Fibroblast of lung (primary cell): Measurements from ENCODE around the gene ATP7A. TPM values are rescaled to one million over a fixed set of nuclear protein-coding genes. Genes with fewer than 3 reads are reported as not detected.
A peak's percentile ranks its signal among the peaks of the same experiment; 100 is the strongest.

Experiments used
- DNase-seq, 2 donors: peaks; one replicate each; pipeline versions ENCODE4 v3.0.0 to v3.0.0-alpha.2; 2010; ENCODE audit warnings: low read depth in 2 of 2
- H2AFZ ChIP-seq: 2 replicates; pipeline ENCODE4 v1.5.1; 2012; ENCODE audit warnings: low read length, control low read depth, inconsistent platforms
- H3K27ac ChIP-seq: 2 replicates; pipeline ENCODE4 v1.5.1; 2011; ENCODE audit warnings: low read length, control low read depth; ENCODE audit not compliant: insufficient read depth
- H3K27me3 ChIP-seq: 2 replicates; pipeline ENCODE4 v1.5.1; 2011; ENCODE audit warnings: mild to moderate bottlenecking, low read length; ENCODE audit not compliant: control insufficient read depth, insufficient read depth
- H3K36me3 ChIP-seq: 2 replicates; pipeline ENCODE4 v1.5.1; 2011; ENCODE audit warnings: low read length; ENCODE audit not compliant: control insufficient read depth, insufficient read depth
- H3K4me1 ChIP-seq: 2 replicates; pipeline ENCODE4 v1.5.1; 2011; ENCODE audit warnings: low read length; ENCODE audit not compliant: control insufficient read depth, insufficient read depth; ENCODE audit errors: extremely low read depth
- H3K4me2 ChIP-seq: 2 replicates; pipeline ENCODE4 v1.5.1; 2011; ENCODE audit warnings: low read length, control low read depth; ENCODE audit not compliant: insufficient read depth; ENCODE audit errors: extremely low read depth
- H3K4me3 ChIP-seq, 4 experiments: fragments of 200-600 bp in 1 of 4; sonication (generic) in 1 of 4; replicated peaks in 1 of 4; 2 replicates each; pipeline ENCODE4 v1.5.1; 2011 to 2016; ENCODE audit warnings: low read length in 4 of 4, low read depth in 3 of 4, mild to moderate bottlenecking in 3 of 4, control low read depth in 2 of 4, inconsistent platforms in 1 of 4, mixed read lengths in 1 of 4; ENCODE audit not compliant: insufficient read depth in 1 of 4; ENCODE audit errors: control extremely low read depth in 1 of 4
- H3K79me2 ChIP-seq: 2 replicates; pipeline ENCODE4 v1.5.1; 2012; ENCODE audit warnings: mild to moderate bottlenecking, low read length, inconsistent platforms; ENCODE audit not compliant: control insufficient read depth, insufficient read depth
- H3K9ac ChIP-seq: 2 replicates; pipeline ENCODE4 v1.5.1; 2011; ENCODE audit warnings: mild to moderate bottlenecking, low read length, control low read depth; ENCODE audit not compliant: insufficient read depth
- H3K9me3 ChIP-seq: 2 replicates; pipeline ENCODE4 v1.5.1; 2012; ENCODE audit warnings: low read depth, low read length; ENCODE audit not compliant: control insufficient read depth, insufficient read depth
- H4K20me1 ChIP-seq: 2 replicates; pipeline ENCODE4 v1.5.1; 2011; ENCODE audit warnings: low read length; ENCODE audit not compliant: control insufficient read depth, insufficient read depth; ENCODE audit errors: extremely low read depth
- EZH2 ChIP-seq: IDR thresholded peaks from 2 replicates; pipeline ENCODE4 v1.5.1; 2012; ENCODE audit warnings: low read length, control low read depth, mild to moderate bottlenecking; ENCODE audit errors: missing control alignments
- polyA plus RNA-seq, 2 donors: library from polyadenylated mRNA; depleted of rRNA in 1 of 2; stranded (reverse) in 1 of 2; unstranded in 1 of 2; fragments of >200 nt; gene quantifications; 2 replicates each; pipeline ENCODE4 v1.2.1, GENCODE V29; 2011 to 2012; ENCODE audit warnings: missing spikeins in 1 of 2
- total RNA-seq: library from RNA; depleted of rRNA; stranded (reverse); fragments of >200 nt; gene quantifications from 2 replicates; pipeline ENCODE4 v1.2.1, GENCODE V29; 2014
- TF ChIP-seq, protein P1 (sequence below), 2 donors: IDR thresholded peaks in 1 of 2; conservative IDR thresholded peaks in 1 of 2; 1 replicate in 1 of 2; 2 replicates in 1 of 2; pipeline ENCODE4 v1.5.1; 2011 to 2012; ENCODE audit warnings: low read length in 2 of 2, control low read depth in 1 of 2, inconsistent platforms in 1 of 2, low read depth in 1 of 2, mild to moderate bottlenecking in 1 of 2

The ATP7A gene
- total and polyA plus RNA-seq, 2 donors (not counting 1 experiment from before 2014, with no cell fraction given), result 12.2 to 18.3 TPM

DNA sequence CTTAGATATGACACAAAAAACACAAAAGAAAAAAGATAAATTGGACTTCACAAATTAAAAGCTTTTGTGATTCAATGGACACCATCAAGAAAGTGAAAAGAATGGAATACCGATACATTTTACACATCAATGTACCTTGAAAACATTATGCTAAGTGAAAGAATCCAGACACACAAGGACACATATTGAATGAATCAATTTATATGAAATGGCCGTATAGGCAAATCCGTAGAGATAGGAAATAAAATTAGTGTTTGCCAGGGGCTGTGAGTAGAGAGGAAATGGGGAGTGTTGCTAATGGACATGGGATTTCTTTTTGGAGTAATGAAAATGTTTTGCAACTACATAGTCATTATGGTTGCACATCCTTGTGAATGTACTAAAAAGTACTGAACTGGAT is 55.9 kb downstream of the ATP7A start:
- no peaks in the 10 kb centered on the region for H3K9me3 ChIP-seq
- H3K36me3 ChIP-seq, result no peaks in the 10 kb centered on the region
- no peak for TF ChIP-seq EZH2
- TF ChIP-seq, protein P1, sequence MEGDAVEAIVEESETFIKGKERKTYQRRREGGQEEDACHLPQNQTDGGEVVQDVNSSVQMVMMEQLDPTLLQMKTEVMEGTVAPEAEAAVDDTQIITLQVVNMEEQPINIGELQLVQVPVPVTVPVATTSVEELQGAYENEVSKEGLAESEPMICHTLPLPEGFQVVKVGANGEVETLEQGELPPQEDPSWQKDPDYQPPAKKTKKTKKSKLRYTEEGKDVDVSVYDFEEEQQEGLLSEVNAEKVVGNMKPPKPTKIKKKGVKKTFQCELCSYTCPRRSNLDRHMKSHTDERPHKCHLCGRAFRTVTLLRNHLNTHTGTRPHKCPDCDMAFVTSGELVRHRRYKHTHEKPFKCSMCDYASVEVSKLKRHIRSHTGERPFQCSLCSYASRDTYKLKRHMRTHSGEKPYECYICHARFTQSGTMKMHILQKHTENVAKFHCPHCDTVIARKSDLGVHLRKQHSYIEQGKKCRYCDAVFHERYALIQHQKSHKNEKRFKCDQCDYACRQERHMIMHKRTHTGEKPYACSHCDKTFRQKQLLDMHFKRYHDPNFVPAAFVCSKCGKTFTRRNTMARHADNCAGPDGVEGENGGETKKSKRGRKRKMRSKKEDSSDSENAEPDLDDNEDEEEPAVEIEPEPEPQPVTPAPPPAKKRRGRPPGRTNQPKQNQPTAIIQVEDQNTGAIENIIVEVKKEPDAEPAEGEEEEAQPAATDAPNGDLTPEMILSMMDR (conservative IDR thresholded peaks at IDR 0.05 in 1 of 2, IDR thresholded peaks at IDR 0.05 in 1 of 2; ENCODE audit: low read depth in 1 of 2, low read length in 2 of 2), result no peak
- H3K27me3 ChIP-seq, result no peaks in the 10 kb centered on the region
- H3K4me1 ChIP-seq, result no peaks in the 10 kb centered on the region
- DNase-seq, result no peak
- no peak overlapping the region for H3K9ac ChIP-seq
- H3K27ac ChIP-seq, result no peak overlapping the region
- H2AFZ ChIP-seq, result no peak overlapping the region
- no peak overlapping the region for H3K4me2 ChIP-seq
- H3K4me3 ChIP-seq, result no peak overlapping the region
- H4K20me1 ChIP-seq, result no peaks in the 10 kb centered on the region
- H3K79me2 ChIP-seq, result no peaks in the 10 kb centered on the region

DNA sequence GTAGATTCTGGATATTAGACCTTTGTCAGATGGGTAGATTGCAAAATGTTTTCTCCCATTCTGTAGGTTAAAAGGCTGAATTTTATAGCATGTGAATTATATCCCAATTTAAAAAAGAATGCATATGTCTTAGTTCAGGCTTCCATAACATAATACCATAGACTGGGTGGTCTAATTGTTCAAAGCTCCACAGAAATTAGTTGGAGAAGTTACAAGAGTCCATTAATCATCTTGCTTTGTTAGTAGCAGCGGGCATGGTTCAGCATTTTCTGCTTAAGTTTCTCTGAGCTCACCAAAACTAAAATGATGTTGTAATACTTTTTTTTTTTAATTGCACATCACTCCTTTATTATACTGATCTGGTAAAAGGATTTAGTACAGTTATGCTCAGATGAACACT is 57.1 kb downstream of the ATP7A start:
- TF ChIP-seq EZH2, result no peak
- TF ChIP-seq, protein P1 (conservative IDR thresholded peaks at IDR 0.05 in 1 of 2, IDR thresholded peaks at IDR 0.05 in 1 of 2; ENCODE audit: low read depth in 1 of 2, low read length in 2 of 2), result no peak
- H3K4me2 ChIP-seq, result no peak overlapping the region
- no peaks in the 10 kb centered on the region for H3K36me3 ChIP-seq
- H4K20me1 ChIP-seq, result no peaks in the 10 kb centered on the region
- no peak overlapping the region for H3K9ac ChIP-seq
- no peak overlapping the region for H2AFZ ChIP-seq
- no peaks in the 10 kb centered on the region for H3K9me3 ChIP-seq
- no peak overlapping the region for H3K4me3 ChIP-seq
- no peaks in the 10 kb centered on the region for H3K79me2 ChIP-seq
- no peak overlapping the region for H3K27ac ChIP-seq
- H3K27me3 ChIP-seq, result no peaks in the 10 kb centered on the region
- peak; percentile 16 to 35 for DNase-seq
- no peaks in the 10 kb centered on the region for H3K4me1 ChIP-seq

DNA sequence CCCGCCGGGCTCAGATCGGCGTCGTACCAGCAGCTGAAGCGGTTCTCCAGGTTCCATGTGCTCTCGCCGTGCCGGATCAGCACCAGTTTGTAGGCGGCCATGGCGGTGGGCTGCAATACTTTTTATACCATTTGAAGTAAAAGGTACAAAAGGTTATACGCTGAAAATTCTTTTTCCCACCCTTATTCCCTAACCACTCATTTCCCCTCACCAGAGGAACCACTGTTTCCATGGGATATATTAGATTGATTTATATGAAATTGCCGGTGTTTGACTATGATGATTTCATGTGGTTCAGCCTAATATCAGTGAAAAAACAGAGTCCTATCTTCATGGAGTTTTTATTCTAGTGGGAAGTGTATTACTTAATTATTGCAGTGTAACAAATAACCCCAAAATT is 59.0 kb downstream of the ATP7A start, which contains the start of gene PGAM4:
TSS of gene PGAM4 (minus strand) at position 101 of the 400 bp plus-strand sequence. CDS start at position 101, 0 bp downstream.
- Histone ChIP-seq H3K9ac (no peak within 1 kb of the TSS), H3K4me3 (no peak within 1 kb of the TSS), H3K4me1 (no peaks in the 10 kb centered on the region), H3K27ac (no peak within 1 kb of the TSS), H3K9me3 (no peaks in the 10 kb centered on the region), H3K79me2 (no peaks in the 10 kb centered on the region), H2AFZ (no peak within 1 kb of the TSS), H3K4me2 (no peak within 1 kb of the TSS), H4K20me1 (no peaks in the 10 kb centered on the region), H3K36me3 (no peaks in the 10 kb centered on the region), H3K27me3 (no peaks in the 10 kb centered on the region)
- DNase-seq, result no peak
- no peak for TF ChIP-seq EZH2
- TF ChIP-seq, protein P1 (conservative IDR thresholded peaks at IDR 0.05 in 1 of 2, IDR thresholded peaks at IDR 0.05 in 1 of 2; ENCODE audit: low read depth in 1 of 2, low read length in 2 of 2), result no peak
